NT2/D1 (cell line): ENCODE measurements around the gene NUDT17.

ENCODE experiments used
- DNase-seq: peaks from one replicate; pipeline ENCODE4 v3.0.0-alpha.2; 2011; ENCODE audit warnings: low read depth, low spot score
- H3K27me3 ChIP-seq: 2 replicates; pipeline ENCODE4 v1.6.0; 2011; ENCODE audit warnings: mild to moderate bottlenecking; ENCODE audit not compliant: insufficient read length, insufficient read depth
- H3K36me3 ChIP-seq: 2 replicates; pipeline ENCODE4 v1.6.1; 2011; ENCODE audit warnings: mild to moderate bottlenecking, low read length, mixed read lengths; ENCODE audit not compliant: insufficient read depth, insufficient read length
- H3K4me1 ChIP-seq: 2 replicates; pipeline ENCODE4 v1.5.1; 2011; ENCODE audit not compliant: insufficient read depth, insufficient read length
- H3K4me3 ChIP-seq: 2 replicates; pipeline ENCODE4 v1.5.1; 2011; ENCODE audit warnings: low read depth; ENCODE audit not compliant: insufficient read length
- H3K9ac ChIP-seq: 2 replicates; pipeline ENCODE4 v1.6.0; 2011; ENCODE audit warnings: low read depth; ENCODE audit not compliant: insufficient read length
- H3K9me3 ChIP-seq: 2 replicates; pipeline ENCODE4 v1.5.1; 2011; ENCODE audit warnings: mild to moderate bottlenecking, low read length; ENCODE audit not compliant: insufficient read depth
- SUZ12 ChIP-seq: IDR thresholded peaks from 2 replicates; pipeline ENCODE4 v1.6.1; 2011; ENCODE audit not compliant: insufficient read length, insufficient read depth; ENCODE audit errors: extremely low read depth
- YY1 ChIP-seq: IDR thresholded peaks from 2 replicates; pipeline ENCODE4 v1.6.1; 2011; ENCODE audit not compliant: insufficient read length, insufficient read depth
- ZNF274 ChIP-seq: IDR thresholded peaks from 2 replicates; pipeline ENCODE4 v1.6.1; 2011; ENCODE audit warnings: mild to moderate bottlenecking, low read depth, low read length

Gene NUDT17

DNA sequence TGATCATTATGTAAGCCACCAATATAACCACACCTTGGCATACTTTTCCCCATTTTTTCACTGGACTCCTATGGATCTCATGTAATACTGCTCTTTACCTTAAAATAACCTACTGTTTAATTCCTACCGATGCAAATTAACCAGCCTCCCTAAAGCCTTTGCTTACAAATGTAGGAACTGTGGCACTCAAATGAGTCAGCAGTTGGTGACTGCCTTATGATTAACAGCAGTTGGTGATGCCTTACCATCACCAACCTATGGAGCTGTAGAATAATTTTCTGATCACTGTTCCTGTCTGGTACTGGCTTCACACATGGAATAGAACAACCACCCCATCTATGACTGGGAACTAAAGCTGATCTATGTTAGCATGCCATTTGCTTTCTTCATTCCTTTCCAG, 7.8 kb upstream of the NUDT17 start:
- DNase-seq, result no peak
- Histone ChIP-seq H3K9ac (no peak overlapping the region), H3K27me3 (no peaks in the 10 kb centered on the region), H3K4me3 (no peak overlapping the region), H3K4me1 (no peaks in the 10 kb centered on the region), H3K36me3 (peaks cover 98% of the 10 kb centered on the region), H3K9me3 (no peaks in the 10 kb centered on the region)
- TF ChIP-seq SUZ12 (no peak), YY1 (no peak), ZNF274 (no peak)

DNA sequence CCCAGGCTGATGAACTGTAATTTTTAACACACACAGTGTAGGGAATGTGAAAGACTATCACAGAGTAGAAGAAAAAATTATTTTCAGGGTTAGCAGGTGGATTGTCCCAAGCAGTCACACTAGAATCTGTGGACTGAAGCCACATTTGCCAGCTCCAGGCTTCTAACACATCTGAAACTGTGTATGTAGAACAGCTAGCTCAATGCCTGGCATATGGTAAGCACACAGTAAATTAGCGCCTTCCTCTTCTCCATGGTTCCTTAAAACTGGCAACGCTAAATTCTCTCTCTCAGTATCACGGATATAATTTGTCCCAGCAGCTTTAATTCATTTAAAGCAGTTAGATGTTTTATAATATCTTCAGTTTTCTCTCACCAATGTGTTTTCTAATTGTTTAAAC, 2.4 kb upstream of the NUDT17 start:
- Histone ChIP-seq H3K4me1 (no peaks in the 10 kb centered on the region), H3K27me3 (no peaks in the 10 kb centered on the region), H3K36me3 (peaks cover 66% of the 10 kb centered on the region), H3K4me3 (no peak overlapping the region), H3K9me3 (no peaks in the 10 kb centered on the region), H3K9ac (no peak overlapping the region)
- DNase-seq, result no peak
- TF ChIP-seq YY1 (no peak), ZNF274 (no peak), SUZ12 (no peak)

DNA sequence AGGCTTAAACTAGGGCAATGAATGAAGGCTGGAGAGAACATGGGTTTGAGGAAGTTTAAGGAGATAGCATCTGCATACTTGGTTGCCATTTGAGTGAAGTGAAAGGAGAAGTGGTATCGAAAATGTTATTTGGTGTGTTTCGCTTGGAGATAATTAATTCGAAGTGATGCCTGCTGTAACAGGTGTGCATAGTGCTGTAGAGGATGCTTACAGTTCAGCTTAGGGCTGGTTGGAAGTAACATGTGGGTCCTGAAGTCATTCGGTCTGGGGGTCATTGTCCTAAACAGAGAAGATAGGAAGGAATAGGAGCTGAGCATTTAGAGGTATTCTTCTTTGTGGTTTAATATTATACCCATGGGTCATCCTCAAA, 301 bp upstream of the NUDT17 start:
- peak; percentile 9 for DNase-seq
- TF ChIP-seq ZNF274 (no peak), YY1 (no peak), SUZ12 (no peak)

DNA sequence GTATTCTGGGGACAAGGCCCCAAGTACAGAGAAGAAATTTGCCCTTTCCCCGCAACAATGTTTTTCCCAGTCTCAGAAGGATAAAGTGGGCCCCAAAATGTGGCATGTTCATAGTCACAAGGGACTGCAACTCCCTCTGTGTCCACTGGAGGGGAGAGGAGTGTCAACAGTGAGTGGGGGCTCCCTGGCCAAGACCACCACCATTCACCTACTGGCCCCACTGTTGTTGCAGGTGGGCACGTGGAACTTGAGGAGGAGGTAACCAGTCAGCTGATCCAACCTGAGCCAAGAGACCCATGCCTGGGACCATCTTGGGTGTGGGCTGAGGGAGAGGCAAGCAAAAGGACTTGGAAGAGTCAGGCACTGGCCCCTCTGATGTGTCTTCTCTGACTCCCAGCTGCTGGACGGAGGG, 777 bp downstream of the NUDT17 start:
- no peaks in the 10 kb centered on the region for H3K4me1 ChIP-seq
- peak overlapping the region; percentile 58 for H3K4me3 ChIP-seq
- H3K27me3 ChIP-seq, result no peaks in the 10 kb centered on the region
- H3K9ac ChIP-seq, result peak overlapping the region; percentile 84
- H3K36me3 ChIP-seq, result peaks cover 68% of the 10 kb centered on the region
- no peaks in the 10 kb centered on the region for H3K9me3 ChIP-seq
- TF ChIP-seq ZNF274 (no peak), SUZ12 (no peak), YY1 (no peak)
- peak; percentile 32 for DNase-seq

More for the DNA sequence above, 301 bp upstream of the NUDT17 start:
- peaks cover 66% of the 10 kb centered on the region for H3K36me3 ChIP-seq
- peak overlapping the region; percentile 58 for H3K4me3 ChIP-seq
- no peaks in the 10 kb centered on the region for H3K27me3 ChIP-seq
- H3K9me3 ChIP-seq, result no peaks in the 10 kb centered on the region
- H3K9ac ChIP-seq, result no peak overlapping the region
- H3K4me1 ChIP-seq, result no peaks in the 10 kb centered on the region

DNA sequence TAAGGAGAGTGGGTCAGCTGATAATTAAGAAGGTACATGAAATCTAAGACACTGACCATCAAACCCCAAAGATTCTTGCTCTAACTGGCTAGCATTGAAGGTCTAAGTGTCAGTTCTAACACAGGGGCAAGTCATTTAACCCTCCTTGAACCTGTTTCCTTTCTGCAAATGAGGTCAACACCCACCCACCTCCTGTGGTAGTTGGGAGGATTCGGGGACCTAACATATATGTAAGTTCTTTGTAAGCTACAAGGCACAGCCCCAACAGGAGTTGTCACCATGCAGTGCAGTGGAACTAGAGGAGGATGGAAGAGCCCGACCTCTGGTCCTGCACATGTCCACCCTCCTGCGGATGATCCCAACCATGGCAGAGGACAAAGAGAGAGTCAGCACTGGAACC, 2.4 kb downstream of the NUDT17 start:
- H3K36me3 ChIP-seq, result peaks cover 66% of the 10 kb centered on the region
- H3K4me3 ChIP-seq, result no peak overlapping the region
- H3K9me3 ChIP-seq, result no peaks in the 10 kb centered on the region
- H3K4me1 ChIP-seq, result no peaks in the 10 kb centered on the region
- no peaks in the 10 kb centered on the region for H3K27me3 ChIP-seq
- TF ChIP-seq SUZ12, result no peak
- TF ChIP-seq YY1, result no peak
- TF ChIP-seq ZNF274, result no peak
- DNase-seq, result no peak
- H3K9ac ChIP-seq, result no peak overlapping the region

DNA sequence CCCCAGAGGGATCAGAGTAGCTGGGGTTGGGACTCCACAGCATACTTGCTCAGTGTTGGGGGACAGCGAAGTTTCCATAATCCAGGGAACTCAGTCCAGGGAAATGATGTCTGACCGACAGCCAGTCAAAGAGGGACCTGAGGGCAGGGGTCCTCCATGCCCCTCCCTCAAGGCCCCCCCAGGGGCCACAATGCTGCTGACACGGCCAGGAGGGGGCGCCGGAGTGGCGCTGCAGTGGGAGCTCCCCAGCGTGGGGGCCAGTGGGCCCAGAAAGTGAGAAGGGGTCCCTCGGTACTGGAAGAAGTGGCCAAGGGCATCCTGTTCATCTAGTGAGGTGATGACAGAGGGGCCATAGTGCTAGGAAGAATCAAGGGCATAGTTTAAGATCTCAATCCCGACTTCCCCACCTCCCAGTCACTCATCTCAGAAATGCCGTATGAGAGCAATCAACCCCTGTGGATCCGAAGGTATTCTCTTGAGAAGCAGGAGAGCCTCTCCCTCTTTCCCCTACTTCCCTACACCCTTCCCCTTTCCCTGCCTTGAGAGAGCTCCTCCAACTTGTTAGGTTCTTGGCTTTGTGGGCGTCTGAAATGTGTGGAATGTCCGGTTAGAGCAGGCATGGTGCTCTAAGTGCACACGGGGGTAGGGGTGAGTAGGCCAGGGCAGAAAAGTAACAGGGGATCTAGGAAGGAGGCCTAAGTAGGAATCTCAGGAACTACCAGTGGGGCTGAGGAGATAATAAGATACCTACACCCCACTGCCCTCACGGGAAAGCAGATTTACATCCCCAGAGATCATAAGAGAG, 4.1 kb downstream of the NUDT17 start:
- DNase-seq, result peak; percentile 32
- TF ChIP-seq ZNF274, result no peak
- no peak for TF ChIP-seq YY1
- no peak for TF ChIP-seq SUZ12
- Histone ChIP-seq H3K4me1 (no peaks in the 10 kb centered on the region), H3K4me3 (no peak overlapping the region), H3K27me3 (no peaks in the 10 kb centered on the region), H3K36me3 (peaks cover 72% of the 10 kb centered on the region), H3K9ac (no peak overlapping the region), H3K9me3 (no peaks in the 10 kb centered on the region)

DNA sequence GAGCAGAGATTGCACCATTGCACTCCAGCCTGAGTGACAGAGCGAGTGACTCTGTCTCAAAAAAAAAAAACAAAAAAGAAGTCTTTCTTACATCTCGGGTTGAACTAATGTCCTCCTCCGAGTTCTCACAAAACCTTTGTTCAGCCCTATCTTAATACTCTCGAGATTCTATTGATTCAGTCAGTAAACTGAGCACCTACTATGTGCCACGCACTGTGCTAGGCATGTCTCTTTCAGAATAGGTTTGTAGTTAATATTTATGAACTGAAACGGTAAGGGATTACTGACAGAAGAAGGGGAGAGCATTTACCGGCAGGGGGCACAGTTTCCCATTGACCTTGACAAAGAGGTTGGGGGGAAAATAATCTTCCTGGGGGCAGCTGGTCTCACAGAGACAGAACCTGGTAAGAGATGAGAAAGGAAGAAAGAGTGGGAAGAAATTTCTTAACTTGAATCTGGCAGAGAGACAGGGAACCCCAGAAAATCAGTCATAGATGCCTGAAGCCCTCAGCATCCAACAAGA, 10.1 kb downstream of the NUDT17 start:
- no peak for DNase-seq
- no peaks in the 10 kb centered on the region for H3K27me3 ChIP-seq
- H3K9ac ChIP-seq, result no peak overlapping the region
- peaks cover 17% of the 10 kb centered on the region for H3K4me1 ChIP-seq
- H3K4me3 ChIP-seq, result no peak overlapping the region
- TF ChIP-seq ZNF274 (no peak), SUZ12 (no peak), YY1 (no peak)
- peaks cover 10% of the 10 kb centered on the region; the same call in 1 of the 2 replicates for H3K9me3 ChIP-seq
- H3K36me3 ChIP-seq, result peaks cover 68% of the 10 kb centered on the region

DNA sequence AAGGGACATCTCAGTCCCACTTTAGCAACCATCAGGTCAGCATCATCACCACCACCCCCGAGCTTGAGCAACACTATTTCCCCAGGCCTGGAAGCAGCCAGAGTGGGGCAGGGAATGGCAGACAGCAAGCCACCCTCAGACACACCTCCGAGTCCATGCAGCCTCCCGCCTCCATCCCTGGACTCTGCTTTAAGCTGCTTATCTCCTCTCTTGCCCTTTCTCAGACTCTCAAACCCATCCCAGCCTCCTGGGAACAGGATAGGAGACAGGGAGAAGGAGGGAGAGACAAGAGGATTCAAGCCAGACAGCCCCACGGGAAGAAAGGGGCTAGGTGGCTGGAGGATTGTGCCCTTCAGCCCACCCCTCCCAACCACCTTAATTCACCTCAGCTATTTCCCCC, 11.7 kb downstream of the NUDT17 start:
- no peak overlapping the region for H3K9ac ChIP-seq
- no peak for DNase-seq
- H3K4me1 ChIP-seq, result peaks cover 17% of the 10 kb centered on the region
- H3K27me3 ChIP-seq, result no peaks in the 10 kb centered on the region
- H3K4me3 ChIP-seq, result no peak overlapping the region
- TF ChIP-seq YY1 (no peak), SUZ12 (no peak), ZNF274 (no peak)
- peaks cover 10% of the 10 kb centered on the region; the same call in 1 of the 2 replicates for H3K9me3 ChIP-seq
- peaks cover 52% of the 10 kb centered on the region for H3K36me3 ChIP-seq
